CD4-positive, alpha-beta memory T cell (primary cell): ENCODE results near the gene APBB3. TPM values are rescaled to one million over a fixed set of nuclear protein-coding genes. Genes with fewer than 3 reads are reported as not detected.
"Not testable (repeated sequence)": the region's sequence is repeated elsewhere in the genome, so short reads cannot be mapped to it uniquely, and the experiment has no call there.

Source experiments
- CTCF ChIA-PET: fragments of 350-600 bp; sonication (Branson Sonifier 250); formaldehyde crosslinking; loops from one replicate; lab custom pipeline; 2021; ENCODE audit warnings: inconsistent platforms; ENCODE audit not compliant: partially characterized antibody; lab: Charles Lee
- POLR2A ChIA-PET: fragments of 350-600 bp; sonication (Branson Sonifier 250); formaldehyde crosslinking; loops from one replicate; lab custom pipeline; 2021; ENCODE audit not compliant: partially characterized antibody; lab: Charles Lee
- DNase-seq, 5 donors: peaks; one replicate each; pipeline versions ENCODE4 v3.0.0 to v3.0.0-alpha.2; 2020 to 2022; ENCODE audit warnings: mixed read lengths in 1 of 5
- H3K27ac ChIP-seq: one replicate; pipeline ENCODE4 v1.7.0; 2013; ENCODE audit warnings: low read depth, low read length
- H3K27me3 ChIP-seq: 2 replicates; pipeline ENCODE4 v1.7.0; 2013; ENCODE audit warnings: mild to moderate bottlenecking, low read length, moderate library complexity; ENCODE audit not compliant: insufficient read depth
- H3K36me3 ChIP-seq: 2 replicates; pipeline ENCODE4 v1.7.0; 2013; ENCODE audit warnings: mild to moderate bottlenecking, low read length, moderate library complexity; ENCODE audit not compliant: insufficient read depth
- H3K4me1 ChIP-seq: 2 replicates; pipeline ENCODE4 v1.7.0; 2013; ENCODE audit warnings: mild to moderate bottlenecking, low read length, moderate library complexity; ENCODE audit not compliant: insufficient read depth
- H3K4me3 ChIP-seq, 2 donors: one replicate each; pipeline ENCODE4 v1.7.0; 2013; ENCODE audit warnings: low read length in 2 of 2, mild to moderate bottlenecking in 1 of 2
- H3K9me3 ChIP-seq, 2 donors: one replicate each; pipeline ENCODE4 v1.7.0; 2013; ENCODE audit warnings: low read length in 2 of 2, control low read depth in 1 of 2; ENCODE audit not compliant: control insufficient read depth in 1 of 2
- H3K27ac Mint-ChIP-seq, 7 donors: one replicate each; pipeline ENCODE4 v1.8.0; 2020 to 2021; ENCODE audit warnings: mixed read lengths in 7 of 7, mild to moderate bottlenecking in 6 of 7, inconsistent platforms in 3 of 7, moderate library complexity in 3 of 7
- H3K27me3 Mint-ChIP-seq, 2 donors: one replicate each; pipeline ENCODE4 v1.8.0; 2020 to 2021; ENCODE audit warnings: mixed read lengths in 2 of 2
- H3K36me3 Mint-ChIP-seq, 2 donors: one replicate each; pipeline ENCODE4 v1.8.0; 2020 to 2021; ENCODE audit warnings: mixed read lengths in 2 of 2, inconsistent platforms in 1 of 2, mild to moderate bottlenecking in 1 of 2
- H3K4me1 Mint-ChIP-seq, 4 donors: one replicate each; pipeline ENCODE4 v1.8.0; 2020 to 2021; ENCODE audit warnings: mixed read lengths in 4 of 4, mild to moderate bottlenecking in 1 of 4
- H3K4me3 Mint-ChIP-seq, 8 donors: one replicate each; pipeline ENCODE4 v1.8.0; 2020 to 2021; ENCODE audit warnings: mixed read lengths in 8 of 8, mild to moderate bottlenecking in 7 of 8, moderate library complexity in 6 of 8, inconsistent platforms in 3 of 8
- H3K9me3 Mint-ChIP-seq, 8 donors: one replicate each; pipeline ENCODE4 v1.8.0; 2020 to 2021; ENCODE audit warnings: mixed read lengths in 8 of 8, mild to moderate bottlenecking in 5 of 8, inconsistent platforms in 3 of 8, moderate library complexity in 1 of 8
- intact Hi-C: fragments of 100-400 bp; cut with micrococcal nuclease; formaldehyde crosslinking; loops from one replicate; pipeline ENCODE4 v1.15.1; 2023
- polyA plus RNA-seq, 2 donors: library from polyadenylated mRNA; unstranded; fragments of 300-500 nt; fragmentation: Illumina TruSeq; gene quantifications; one replicate each; pipeline ENCODE4 v1.2.3, GENCODE V29; 2021
- total RNA-seq, 2 experiments: library from RNA; stranded (reverse); gene quantifications; one replicate each; pipeline ENCODE4 v1.2.3, GENCODE V29; 2021

APBB3 gene
- total and polyA plus RNA-seq, 4 experiments from 2014 or later: 2.1 to 75.4 (median 38.9) TPM

GRCh38 chr5:140594169-140594568, 29.8 kb upstream of the APBB3 start:
- Histone ChIP-seq H3K4me3 (no peak overlapping the region), H3K27me3 (no peaks in the 10 kb centered on the region), H3K36me3 (no peaks in the 10 kb centered on the region), H3K4me1 (no peaks in the 10 kb centered on the region), H3K9me3 (no peaks in the 10 kb centered on the region), H3K27ac (no peak overlapping the region)
- no peak overlapping the region for H3K4me3 Mint-ChIP-seq
- no peak for DNase-seq
- H3K27me3 Mint-ChIP-seq: no peaks in the 10 kb centered on the region
- H3K27ac Mint-ChIP-seq: no peak overlapping the region
- H3K4me1 Mint-ChIP-seq: no peaks in the 10 kb centered on the region
- no peaks in the 10 kb centered on the region for H3K36me3 Mint-ChIP-seq
- ChIA-PET CTCF (no interaction called here), POLR2A (no interaction called here)
- H3K9me3 Mint-ChIP-seq: no peaks in the 10 kb centered on the region
- intact Hi-C loops: no loop called here

- peak overlapping the region in 5 of 8 donors; percentile 32 to 64 (median 41) for H3K4me3 Mint-ChIP-seq
- H3K4me3 ChIP-seq, H3K36me3 ChIP-seq, H3K4me1 Mint-ChIP-seq, H3K27ac Mint-ChIP-seq, H3K27ac ChIP-seq, H3K27me3 ChIP-seq, POLR2A ChIA-PET, H3K36me3 Mint-ChIP-seq, H3K27me3 Mint-ChIP-seq, H3K9me3 ChIP-seq, DNase-seq, H3K9me3 Mint-ChIP-seq, CTCF ChIA-PET, H3K4me1 ChIP-seq, intact Hi-C loops: not testable (repeated sequence)
These were observed 28.7 kb upstream of the APBB3 start for GRCh38 chr5:140593070-140593469.

- no peak overlapping the region for H3K4me3 Mint-ChIP-seq
- Histone ChIP-seq H3K36me3 (no peaks in the 10 kb centered on the region), H3K4me3 (no peak overlapping the region), H3K27me3 (no peaks in the 10 kb centered on the region), H3K27ac (no peak overlapping the region), H3K9me3 (no peaks in the 10 kb centered on the region), H3K4me1 (no peaks in the 10 kb centered on the region)
- no peaks in the 10 kb centered on the region for H3K4me1 Mint-ChIP-seq
- H3K27me3 Mint-ChIP-seq: no peaks in the 10 kb centered on the region
- no peaks in the 10 kb centered on the region for H3K9me3 Mint-ChIP-seq
- ChIA-PET CTCF (no interaction called here), POLR2A (no interaction called here)
- intact Hi-C loops: no loop called here
- DNase-seq: no peak
- H3K27ac Mint-ChIP-seq: no peak overlapping the region
- H3K36me3 Mint-ChIP-seq: no peaks in the 10 kb centered on the region
These were observed 27.5 kb upstream of the APBB3 start for GRCh38 chr5:140591747-140592372.

- H3K9me3 Mint-ChIP-seq: no peaks in the 10 kb centered on the region
- H3K4me3 ChIP-seq: no peak overlapping the region
- ChIA-PET POLR2A (no interaction called here), CTCF (no interaction called here)
- intact Hi-C loops: no loop called here
- no peaks in the 10 kb centered on the region for H3K4me1 Mint-ChIP-seq
- H3K9me3 ChIP-seq: no peaks in the 10 kb centered on the region
- no peaks in the 10 kb centered on the region for H3K4me1 ChIP-seq
- no peak overlapping the region for H3K27ac ChIP-seq
- H3K27me3 Mint-ChIP-seq: no peaks in the 10 kb centered on the region
- no peaks in the 10 kb centered on the region for H3K27me3 ChIP-seq
- H3K36me3 ChIP-seq: no peaks in the 10 kb centered on the region
- H3K4me3 Mint-ChIP-seq: no peak overlapping the region
- no peak for DNase-seq
- no peaks in the 10 kb centered on the region for H3K36me3 Mint-ChIP-seq
- no peak overlapping the region for H3K27ac Mint-ChIP-seq
These were observed 26.5 kb upstream of the APBB3 start for GRCh38 chr5:140590861-140591260.

GRCh38 chr5:140588311-140589070, 24.1 kb upstream of the APBB3 start:
- H3K27me3 ChIP-seq: no peaks in the 10 kb centered on the region
- no peak overlapping the region for H3K27ac ChIP-seq
- Mint-ChIP-seq H3K4me3 (no peak overlapping the region), H3K27ac (no peak overlapping the region), H3K4me1 (no peaks in the 10 kb centered on the region), H3K9me3 (peaks cover 0 to 5% (median under 1%) of the 10 kb centered on the region in 8 donors), H3K27me3 (no peaks in the 10 kb centered on the region), H3K36me3 (no peaks in the 10 kb centered on the region)
- intact Hi-C loops: no loop called here
- no peak overlapping the region for H3K4me3 ChIP-seq
- no peaks in the 10 kb centered on the region for H3K4me1 ChIP-seq
- no peaks in the 10 kb centered on the region for H3K9me3 ChIP-seq
- ChIA-PET CTCF (interaction anchor here (1.1 to 1.8 kb wide), 2 partner anchors 9 to 42 kb away, joined by 3 to 4 read pairs; no protein-coding TSS in a partner anchor), POLR2A (no interaction called here)
- DNase-seq: no peak
- H3K36me3 ChIP-seq: no peaks in the 10 kb centered on the region

GRCh38 chr5:140587495-140587894, 23.1 kb upstream of the APBB3 start:
- no peaks in the 10 kb centered on the region for H3K9me3 ChIP-seq
- ChIA-PET CTCF (interaction anchor here (1.1 kb wide), 1 partner anchor 41 kb away, joined by 3 read pairs; no protein-coding TSS in a partner anchor), POLR2A (no interaction called here)
- Mint-ChIP-seq H3K36me3 (no peaks in the 10 kb centered on the region), H3K27ac (no peak overlapping the region), H3K27me3 (no peaks in the 10 kb centered on the region), H3K4me1 (no peaks in the 10 kb centered on the region), H3K9me3 (peaks cover 0 to 10% (median 4%) of the 10 kb centered on the region in 8 donors), H3K4me3 (no peak overlapping the region)
- no peak for DNase-seq
- H3K36me3 ChIP-seq: no peaks in the 10 kb centered on the region
- H3K4me1 ChIP-seq: no peaks in the 10 kb centered on the region
- no peak overlapping the region for H3K4me3 ChIP-seq
- intact Hi-C loops: no loop called here
- H3K27me3 ChIP-seq: no peaks in the 10 kb centered on the region
- no peak overlapping the region for H3K27ac ChIP-seq

- H3K27ac Mint-ChIP-seq, H3K4me1 ChIP-seq, H3K27me3 Mint-ChIP-seq, H3K4me3 ChIP-seq, H3K36me3 Mint-ChIP-seq, H3K36me3 ChIP-seq, H3K4me3 Mint-ChIP-seq, DNase-seq, intact Hi-C loops, H3K9me3 ChIP-seq, H3K4me1 Mint-ChIP-seq, POLR2A ChIA-PET, H3K27me3 ChIP-seq, H3K27ac ChIP-seq: not testable (repeated sequence)
- CTCF ChIA-PET: interaction anchor here (1.9 kb wide), 1 partner anchor 10 kb away, joined by 4 read pairs; no protein-coding TSS in a partner anchor
- peaks cover 0 to 10% (median 4%) of the 10 kb centered on the region in 8 donors for H3K9me3 Mint-ChIP-seq
These were observed 14.9 kb upstream of the APBB3 start for GRCh38 chr5:140579188-140579747.
